ENCODE results near the gene RPLP1.

GRCh38 chr15:69422336-69422895 lies 30.2 kb upstream of the RPLP1 start:
- TF ChIP-seq POLR2A (IDR thresholded peaks at IDR 0.05) = no peak
- no peak for TF ChIP-seq CTCF (IDR thresholded peaks at IDR 0.05)
